Gastrocnemius medialis (tissue), 4 donors: ENCODE data around the gene TRIM41.

Source experiments
- POLR2A ChIP-seq, 2 donors: fragments of 450-650 bp; IDR thresholded peaks; one replicate each; pipeline ENCODE4 v1.6.1; 2017; ENCODE audit warnings: antibody characterized with exemption in 2 of 2, mild to moderate bottlenecking in 2 of 2, moderate library complexity in 2 of 2
- TF ChIP-seq, protein P1 (sequence below), 5 experiments: fragments of 450-650 bp in 3 of 5; fragments of 200-600 bp in 2 of 5; sonication (generic) in 2 of 5; IDR thresholded peaks in 4 of 5; conservative IDR thresholded peaks in 1 of 5; 1 replicate in 4 of 5; 2 replicates in 1 of 5; pipeline ENCODE4 v1.5.1; 2016 to 2019; ENCODE audit warnings: antibody characterized with exemption in 5 of 5, mild to moderate bottlenecking in 3 of 5, moderate library complexity in 3 of 5

DNA sequence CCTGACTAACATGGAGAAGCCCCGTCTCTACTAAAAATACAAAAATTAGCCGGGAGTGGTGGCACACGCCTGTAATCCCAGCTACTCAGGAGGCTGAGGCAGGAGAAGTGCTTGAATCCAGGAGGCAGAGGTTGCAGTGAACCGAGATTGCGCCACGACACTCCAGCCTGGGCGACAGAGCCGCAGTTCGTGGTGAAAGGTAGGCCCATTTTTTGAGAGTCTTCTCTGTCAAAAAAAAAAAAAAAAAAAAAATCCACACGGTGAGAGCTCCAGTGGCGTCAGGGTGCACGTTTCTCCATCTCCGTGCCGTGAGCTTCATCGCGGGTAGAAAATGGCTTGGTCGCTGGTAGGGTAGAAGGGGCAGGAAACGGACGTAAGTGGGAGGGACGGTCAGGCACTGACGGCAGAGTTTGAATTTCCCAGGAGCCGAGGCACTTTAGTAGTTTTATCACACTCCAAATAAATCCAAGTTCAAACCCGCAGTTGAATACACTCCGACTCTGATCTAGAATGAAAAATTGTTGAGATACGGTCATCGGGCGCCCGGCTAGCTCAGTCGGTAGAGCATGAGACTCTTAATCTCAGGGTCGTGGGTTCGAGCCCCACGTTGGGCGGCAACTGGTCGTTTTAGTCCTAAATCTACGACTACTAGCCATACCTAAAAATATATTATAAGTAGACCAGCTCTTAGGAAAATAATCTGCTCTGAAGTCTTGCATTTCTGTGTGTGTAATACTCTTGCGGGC lies 15.7 kb upstream of the TRIM41 start:
- TF ChIP-seq, protein P1, sequence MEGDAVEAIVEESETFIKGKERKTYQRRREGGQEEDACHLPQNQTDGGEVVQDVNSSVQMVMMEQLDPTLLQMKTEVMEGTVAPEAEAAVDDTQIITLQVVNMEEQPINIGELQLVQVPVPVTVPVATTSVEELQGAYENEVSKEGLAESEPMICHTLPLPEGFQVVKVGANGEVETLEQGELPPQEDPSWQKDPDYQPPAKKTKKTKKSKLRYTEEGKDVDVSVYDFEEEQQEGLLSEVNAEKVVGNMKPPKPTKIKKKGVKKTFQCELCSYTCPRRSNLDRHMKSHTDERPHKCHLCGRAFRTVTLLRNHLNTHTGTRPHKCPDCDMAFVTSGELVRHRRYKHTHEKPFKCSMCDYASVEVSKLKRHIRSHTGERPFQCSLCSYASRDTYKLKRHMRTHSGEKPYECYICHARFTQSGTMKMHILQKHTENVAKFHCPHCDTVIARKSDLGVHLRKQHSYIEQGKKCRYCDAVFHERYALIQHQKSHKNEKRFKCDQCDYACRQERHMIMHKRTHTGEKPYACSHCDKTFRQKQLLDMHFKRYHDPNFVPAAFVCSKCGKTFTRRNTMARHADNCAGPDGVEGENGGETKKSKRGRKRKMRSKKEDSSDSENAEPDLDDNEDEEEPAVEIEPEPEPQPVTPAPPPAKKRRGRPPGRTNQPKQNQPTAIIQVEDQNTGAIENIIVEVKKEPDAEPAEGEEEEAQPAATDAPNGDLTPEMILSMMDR (IDR thresholded peaks at IDR 0.05 in 4 of 5, conservative IDR thresholded peaks at IDR 0.05 in 1 of 5) = no peak
- peak in 1 of 2 donors; percentile 18 for TF ChIP-seq POLR2A (IDR thresholded peaks at IDR 0.05)
